NCI-H345 (cell line): ENCODE data around the gene RASIP1.

Experiments
- DNase-seq: peaks from one replicate; lab custom pipeline; 2025; lab: John Stamatoyannopoulos, UW

RASIP1 gene

GRCh38 chr19:48755084-48755641 is 14.8 kb upstream of the RASIP1 start, which contains the start of gene FGF21:
TSS of gene FGF21 (plus strand) at chr19:48755524. CDS start at chr19:48756237, 713 bp downstream.
- DNase-seq = no peak

- peak; percentile 89 for DNase-seq
Observed at GRCh38 chr19:48752496-48753365, 12.3 kb upstream of the RASIP1 start, which contains the start of gene FUT1. TSS of gene FUT1 (minus strand) at chr19:48752641. CDS start at chr19:48751281, 1,360 bp downstream.

GRCh38 chr19:48751845-48752495 is 11.6 kb upstream of the RASIP1 start:
- no peak for DNase-seq

GRCh38 chr19:48750771-48751504 is 10.5 kb upstream of the RASIP1 start:
- no peak for DNase-seq

GRCh38 chr19:48750351-48750750 is 9.9 kb upstream of the RASIP1 start:
- no peak for DNase-seq

- DNase-seq = no peak
Observed at GRCh38 chr19:48749571-48750198, 9.3 kb upstream of the RASIP1 start.

GRCh38 chr19:48746738-48747575 is 6.5 kb upstream of the RASIP1 start, which contains the start of gene IZUMO1:
TSS of gene IZUMO1 (minus strand) at chr19:48746909. CDS start at chr19:48745859, 1,050 bp downstream.
- DNase-seq = no peak

GRCh38 chr19:48746110-48746509 is 5.7 kb upstream of the RASIP1 start:
- DNase-seq = no peak

GRCh38 chr19:48745208-48745995 is 5.0 kb upstream of the RASIP1 start:
- DNase-seq = peak; percentile 33

GRCh38 chr19:48742096-48742495 is 1.7 kb upstream of the RASIP1 start:
- DNase-seq = no peak

GRCh38 chr19:48741129-48741999 is 954 bp upstream of the RASIP1 start:
- no peak for DNase-seq

GRCh38 chr19:48739404-48740163 is 826 bp downstream of the RASIP1 start:
- DNase-seq = peak; percentile 46

- peak; percentile 90 for DNase-seq
Observed at GRCh38 chr19:48738557-48739403, 1.6 kb downstream of the RASIP1 start.

GRCh38 chr19:48737360-48737998 is 2.9 kb downstream of the RASIP1 start:
- DNase-seq = peak; percentile 27

- peak; percentile 73 for DNase-seq
Observed at GRCh38 chr19:48735031-48735615, 5.3 kb downstream of the RASIP1 start.

GRCh38 chr19:48734625-48735024 is 5.8 kb downstream of the RASIP1 start:
- DNase-seq = no peak
